B cell (primary cell): ENCODE measurements around the gene PTGER2. TPM values are rescaled to one million over a fixed set of nuclear protein-coding genes. Genes with fewer than 3 reads are reported as not detected.

Source experiments
- ATAC-seq: fragments of 200-7000 bp; cut with Tn5 transposase; one replicate; pipeline ENCODE4 v1.10.0; 2021; ENCODE audit warnings: low read depth, mild to moderate bottlenecking, moderate number of reproducible peaks, moderate library complexity
- CTCF ChIA-PET: fragments of 350-600 bp; sonication (Branson Sonifier 250); formaldehyde crosslinking; loops from one replicate; lab custom pipeline; 2021; ENCODE audit warnings: antibody characterized with exemption, inconsistent platforms; lab: Charles Lee
- POLR2A ChIA-PET: fragments of 350-600 bp; sonication (Branson Sonifier 250); formaldehyde crosslinking; loops from one replicate; lab custom pipeline; 2021; ENCODE audit warnings: antibody characterized with exemption; lab: Charles Lee
- DNase-seq: peaks from one replicate; pipeline ENCODE4 v3.0.0; 2013
- H2AFZ ChIP-seq: 2 replicates; pipeline ENCODE4 v1.6.1; 2012; ENCODE audit warnings: mild to moderate bottlenecking, low read depth, low read length; ENCODE audit not compliant: insufficient read depth, poor library complexity, severe bottlenecking
- H3K27ac ChIP-seq, 2 donors: 1 replicate in 1 of 2; 2 replicates in 1 of 2; pipeline ENCODE4 v1.5.1; 2012 to 2013; ENCODE audit warnings: low read length in 2 of 2, mild to moderate bottlenecking in 2 of 2, moderate library complexity in 1 of 2
- H3K27me3 ChIP-seq, 4 experiments: fragments of 200-600 bp in 1 of 4; sonication (generic) in 1 of 4; replicated peaks in 1 of 4; 1 replicate in 2 of 4; 2 replicates in 2 of 4; pipeline versions ENCODE4 v1.6.1 to v1.7.0; 2013 to 2016; ENCODE audit warnings: low read length in 3 of 4, mild to moderate bottlenecking in 2 of 4, mixed read lengths in 1 of 4, moderate library complexity in 1 of 4; ENCODE audit not compliant: insufficient read depth in 4 of 4, control insufficient read depth in 3 of 4; ENCODE audit errors: control extremely low read depth in 1 of 4
- H3K36me3 ChIP-seq, 2 experiments: replicated peaks in 1 of 2; 1 replicate in 1 of 2; 2 replicates in 1 of 2; pipeline versions ENCODE4 v1.6.1 to v1.7.1; 2013; ENCODE audit warnings: low read length in 1 of 2; ENCODE audit not compliant: insufficient read depth in 2 of 2, control insufficient read depth in 1 of 2; ENCODE audit errors: control extremely low read depth in 1 of 2, extremely low read depth in 1 of 2
- H3K4me1 ChIP-seq, 2 donors: fragments of 200-600 bp in 1 of 2; sonication (generic) in 1 of 2; 1 replicate in 1 of 2; 2 replicates in 1 of 2; pipeline versions ENCODE4 v1.5.1 to v1.6.1; 2013 to 2017; ENCODE audit warnings: low read length in 2 of 2; ENCODE audit not compliant: control insufficient read depth in 2 of 2, insufficient read depth in 2 of 2
- H3K4me2 ChIP-seq: replicated peaks from 2 replicates; pipeline ENCODE3; 2012; ENCODE audit warnings: mild to moderate bottlenecking, low read depth, low read length; ENCODE audit not compliant: poor library complexity, severe bottlenecking
- H3K4me3 ChIP-seq, 5 experiments: fragments of 200-600 bp in 1 of 5; sonication (generic) in 1 of 5; 1 replicate in 3 of 5; 2 replicates in 2 of 5; pipeline versions ENCODE4 v1.5.1 to v1.7.0; 2011 to 2016; ENCODE audit warnings: low read length in 4 of 5, mild to moderate bottlenecking in 4 of 5, low read depth in 2 of 5, control low read depth in 1 of 5, moderate library complexity in 1 of 5; ENCODE audit not compliant: insufficient read depth in 1 of 5; ENCODE audit errors: control extremely low read depth in 1 of 5, extremely low read depth in 1 of 5
- H3K79me2 ChIP-seq: fragments of 200-600 bp; sonication (generic); one replicate; pipeline ENCODE4 v1.6.0; 2016; ENCODE audit warnings: low read length; ENCODE audit not compliant: control insufficient read depth, insufficient read depth
- H3K9ac ChIP-seq: fragments of 200-600 bp; sonication (generic); 2 replicates; pipeline ENCODE4 v1.6.1; 2017; ENCODE audit warnings: mild to moderate bottlenecking, low read length, moderate library complexity
- H3K9me3 ChIP-seq, 3 donors: one replicate each; pipeline versions ENCODE4 v1.6.1 to v1.7.1; 2013; ENCODE audit warnings: low read length in 2 of 3; ENCODE audit not compliant: control insufficient read depth in 2 of 3, insufficient read depth in 1 of 3; ENCODE audit errors: control extremely low read depth in 1 of 3
- H4K20me1 ChIP-seq: 2 replicates; pipeline ENCODE4 v1.6.0; 2012; ENCODE audit warnings: mild to moderate bottlenecking, low read length; ENCODE audit not compliant: insufficient read depth, control insufficient read depth, poor library complexity, severe bottlenecking
- H3K27ac Mint-ChIP-seq: one replicate; pipeline ENCODE4 v1.8.0; 2021; ENCODE audit warnings: mixed read lengths
- H3K27me3 Mint-ChIP-seq: one replicate; pipeline ENCODE4 v1.8.0; 2021; ENCODE audit warnings: mixed read lengths
- H3K4me1 Mint-ChIP-seq: one replicate; pipeline ENCODE4 v1.8.0; 2021; ENCODE audit warnings: mixed read lengths
- H3K4me3 Mint-ChIP-seq: one replicate; pipeline ENCODE4 v1.8.0; 2021; ENCODE audit warnings: mixed read lengths
- H3K9me3 Mint-ChIP-seq: one replicate; pipeline ENCODE4 v1.8.0; 2022; ENCODE audit warnings: mixed read lengths; ENCODE audit not compliant: insufficient read depth
- CTCF ChIP-seq: fragments of 200-600 bp; IDR thresholded peaks from one replicate; pipeline ENCODE4 v1.8.0; 2022; ENCODE audit warnings: antibody characterized with exemption, mild to moderate bottlenecking
- EZH2 ChIP-seq: IDR thresholded peaks from 2 replicates; pipeline ENCODE4 v1.6.1; 2012; ENCODE audit warnings: borderline replicate concordance, low read depth, mild to moderate bottlenecking, moderate library complexity, low read length; ENCODE audit not compliant: insufficient read depth, poor library complexity, severe bottlenecking
- WGBS: methylation state at CpG from one replicate; pipeline ENCODE4 v1.1.5; 2013; ENCODE audit warnings: missing lambda C conversion rate; ENCODE audit not compliant: insufficient coverage; 5-methylcytosine and 5-hydroxymethylcytosine counted together
- intact Hi-C: fragments of 100-400 bp; cut with micrococcal nuclease; formaldehyde crosslinking; loops from one replicate; pipeline ENCODE4 v1.10.0; 2022
- polyA plus RNA-seq: library from polyadenylated mRNA; depleted of rRNA; stranded (reverse); fragments of >200 nt; gene quantifications from 2 replicates; pipeline ENCODE4 v1.2.3, GENCODE V29; 2012
- total RNA-seq, 2 donors: library from RNA; stranded (reverse); fragments of 120-200 nt in 1 of 2; gene quantifications; 1 replicate in 1 of 2; 2 replicates in 1 of 2; pipeline versions ENCODE4 v1.2.3 to v1.2.4, GENCODE V29; 2013 to 2022

Gene PTGER2
- total and polyA plus RNA-seq, 2 donors (not counting 1 experiment from before 2014, with no cell fraction given) = 0.32 to 0.92 TPM

- H3K27ac ChIP-seq = no peak overlapping the region
- WGBS = 75% methylated on average over 1 of the region's 1 CpG
- ChIA-PET POLR2A (no interaction called here), CTCF (no interaction called here)
- no peaks in the 10 kb centered on the region for H3K4me1 ChIP-seq
- no peaks in the 10 kb centered on the region for H4K20me1 ChIP-seq
- intact Hi-C loops = no loop called here
- no peaks in the 10 kb centered on the region for H3K9me3 Mint-ChIP-seq
- DNase-seq = no peak
- H3K36me3 ChIP-seq = no peaks in the 10 kb centered on the region
- no peaks in the 10 kb centered on the region for H3K4me1 Mint-ChIP-seq
- H3K4me3 Mint-ChIP-seq = no peak overlapping the region
- no peak overlapping the region for H3K9ac ChIP-seq
- no peak overlapping the region for H3K27ac Mint-ChIP-seq
- peaks cover 0 to 1% (median 0%) of the 10 kb centered on the region in 3 donors for H3K9me3 ChIP-seq
- TF ChIP-seq CTCF (no peak), EZH2 (no peak)
- ATAC-seq = no peak
- no peak overlapping the region for H3K4me2 ChIP-seq
- H3K79me2 ChIP-seq = no peaks in the 10 kb centered on the region
- H3K27me3 Mint-ChIP-seq = peaks cover 26% of the 10 kb centered on the region
- H3K27me3 ChIP-seq = peaks cover 0 to 11% (median 0%) of the 10 kb centered on the region in 4 experiments
- no peak overlapping the region for H3K4me3 ChIP-seq
- no peak overlapping the region for H2AFZ ChIP-seq
Observed at GRCh38 chr14:52342849-52343596, 28.9 kb downstream of the PTGER2 start.

GRCh38 chr14:52346778-52347177 is 32.7 kb downstream of the PTGER2 start:
- no peaks in the 10 kb centered on the region for H3K9me3 Mint-ChIP-seq
- H3K27ac Mint-ChIP-seq = no peak overlapping the region
- no peak for TF ChIP-seq CTCF
- no peak for TF ChIP-seq EZH2
- WGBS = 90% methylated on average over 2 of the region's 4 CpGs
- Histone ChIP-seq H3K4me2 (no peak overlapping the region), H3K4me3 (no peak overlapping the region), H3K36me3 (no peaks in the 10 kb centered on the region), H3K4me1 (no peaks in the 10 kb centered on the region), H3K9ac (no peak overlapping the region), H3K79me2 (no peaks in the 10 kb centered on the region), H2AFZ (no peak overlapping the region), H3K27me3 (peaks cover 0 to 8% (median 2%) of the 10 kb centered on the region in 4 experiments), H3K27ac (no peak overlapping the region), H4K20me1 (no peaks in the 10 kb centered on the region), H3K9me3 (peaks cover 0 to 1% (median 0%) of the 10 kb centered on the region in 3 donors)
- intact Hi-C loops = no loop called here
- DNase-seq (no peak), ATAC-seq (no peak)
- H3K4me3 Mint-ChIP-seq = no peak overlapping the region
- peaks cover 33% of the 10 kb centered on the region for H3K27me3 Mint-ChIP-seq
- POLR2A ChIA-PET = no interaction called here
- CTCF ChIA-PET = no interaction called here
- H3K4me1 Mint-ChIP-seq = no peaks in the 10 kb centered on the region
